GM06990 (cell line): ENCODE data around the gene NGEF.

ENCODE experiments used
- DNase-seq: peaks from one replicate; pipeline ENCODE4 v3.0.0-alpha.2; 2011; ENCODE audit not compliant: insufficient read length; ENCODE audit errors: extremely low read depth
- H3K27me3 ChIP-seq: replicated peaks from 2 replicates; pipeline ENCODE4 v1.6.0; 2011; ENCODE audit warnings: low read length; ENCODE audit not compliant: control insufficient read depth, insufficient read depth
- H3K36me3 ChIP-seq: 2 replicates; pipeline ENCODE4 v1.5.1; 2011; ENCODE audit warnings: low read length; ENCODE audit not compliant: control insufficient read depth, insufficient read depth
- H3K4me3 ChIP-seq: replicated peaks from 2 replicates; pipeline ENCODE4 v1.5.1; 2011; ENCODE audit warnings: low read depth, mild to moderate bottlenecking, control low read depth, low read length
- TF ChIP-seq, protein P1 (sequence below): IDR thresholded peaks from 2 replicates; pipeline ENCODE4 v1.5.1; 2011; ENCODE audit warnings: low read length, control low read depth, mild to moderate bottlenecking, inconsistent platforms; ENCODE audit not compliant: insufficient read depth, poor library complexity, severe bottlenecking

The NGEF gene

DNA sequence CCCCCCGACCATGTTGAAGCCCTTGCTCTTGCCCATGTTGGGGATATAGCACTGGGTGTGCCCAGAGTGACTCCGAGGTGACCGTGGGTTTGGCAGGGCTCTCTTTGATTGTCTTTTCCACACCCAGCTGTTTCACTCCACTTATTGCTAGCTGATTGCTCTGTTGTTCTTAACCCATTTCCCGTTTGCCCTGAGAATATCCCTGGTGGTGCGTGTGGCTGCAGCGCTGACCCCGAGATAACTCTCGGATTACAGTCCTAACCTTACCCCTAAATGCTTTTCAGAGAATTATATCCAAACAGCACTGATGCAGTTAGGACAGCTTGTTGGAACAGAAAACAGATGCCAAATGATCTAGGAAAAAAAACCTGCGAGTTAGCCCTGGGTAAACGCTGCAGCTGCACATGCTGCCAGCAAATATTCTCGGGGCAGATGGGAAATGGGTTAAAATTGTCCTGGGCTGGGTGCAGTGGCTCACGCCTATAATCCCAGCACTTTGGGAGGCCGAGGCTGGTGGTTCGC is 177.3 kb downstream of the NGEF start:
- no peak overlapping the region for H3K4me3 ChIP-seq
- peaks cover 20% of the 10 kb centered on the region for H3K36me3 ChIP-seq
- TF ChIP-seq, protein P1, sequence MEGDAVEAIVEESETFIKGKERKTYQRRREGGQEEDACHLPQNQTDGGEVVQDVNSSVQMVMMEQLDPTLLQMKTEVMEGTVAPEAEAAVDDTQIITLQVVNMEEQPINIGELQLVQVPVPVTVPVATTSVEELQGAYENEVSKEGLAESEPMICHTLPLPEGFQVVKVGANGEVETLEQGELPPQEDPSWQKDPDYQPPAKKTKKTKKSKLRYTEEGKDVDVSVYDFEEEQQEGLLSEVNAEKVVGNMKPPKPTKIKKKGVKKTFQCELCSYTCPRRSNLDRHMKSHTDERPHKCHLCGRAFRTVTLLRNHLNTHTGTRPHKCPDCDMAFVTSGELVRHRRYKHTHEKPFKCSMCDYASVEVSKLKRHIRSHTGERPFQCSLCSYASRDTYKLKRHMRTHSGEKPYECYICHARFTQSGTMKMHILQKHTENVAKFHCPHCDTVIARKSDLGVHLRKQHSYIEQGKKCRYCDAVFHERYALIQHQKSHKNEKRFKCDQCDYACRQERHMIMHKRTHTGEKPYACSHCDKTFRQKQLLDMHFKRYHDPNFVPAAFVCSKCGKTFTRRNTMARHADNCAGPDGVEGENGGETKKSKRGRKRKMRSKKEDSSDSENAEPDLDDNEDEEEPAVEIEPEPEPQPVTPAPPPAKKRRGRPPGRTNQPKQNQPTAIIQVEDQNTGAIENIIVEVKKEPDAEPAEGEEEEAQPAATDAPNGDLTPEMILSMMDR = no peak
- no peak for DNase-seq
- H3K27me3 ChIP-seq = no peaks in the 10 kb centered on the region

DNA sequence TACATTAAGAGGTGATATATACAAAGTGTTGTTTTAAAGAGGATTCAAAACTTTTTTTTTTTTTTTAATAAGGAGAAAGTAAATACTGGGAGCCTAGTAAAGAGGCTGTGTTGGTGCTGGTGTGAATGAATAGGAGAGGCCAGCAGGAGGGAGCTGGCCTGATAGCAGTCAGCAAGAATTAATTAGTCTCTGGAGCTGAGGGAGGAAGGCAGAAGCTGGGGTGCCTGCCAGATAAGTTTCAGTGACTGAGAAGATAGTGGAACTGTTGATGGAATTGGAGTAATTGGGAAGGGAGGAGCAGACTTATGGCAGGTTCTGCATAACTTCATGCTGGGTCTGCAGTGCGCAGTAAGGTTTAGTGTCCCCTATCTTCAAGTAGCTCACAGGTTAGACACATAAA is 179.2 kb downstream of the NGEF start:
- no peaks in the 10 kb centered on the region for H3K27me3 ChIP-seq
- no peak overlapping the region for H3K4me3 ChIP-seq
- no peak for DNase-seq
- H3K36me3 ChIP-seq = peaks cover 20% of the 10 kb centered on the region
- TF ChIP-seq, protein P1 = no peak

DNA sequence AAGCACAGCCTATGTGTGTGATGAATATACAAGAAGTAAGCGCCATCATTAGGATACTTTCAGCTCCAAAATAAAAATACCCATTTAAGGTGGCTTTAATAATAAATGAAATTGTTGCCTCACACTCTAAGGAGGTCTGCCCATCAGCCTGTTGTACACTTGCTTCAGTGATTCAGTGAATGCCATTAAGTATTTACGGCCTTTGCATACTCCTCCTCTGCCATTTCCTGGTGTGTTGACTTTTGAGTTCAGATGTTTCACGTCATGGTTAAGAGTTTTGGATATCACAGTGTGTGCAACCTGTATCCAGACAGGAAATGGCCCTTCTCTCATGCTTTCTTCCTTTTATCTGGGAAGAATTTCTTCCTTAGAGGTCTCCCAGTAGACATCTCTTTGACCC is 181.6 kb downstream of the NGEF start:
- Histone ChIP-seq H3K4me3 (no peak overlapping the region), H3K36me3 (peaks cover 16% of the 10 kb centered on the region), H3K27me3 (no peaks in the 10 kb centered on the region)
- TF ChIP-seq, protein P1 = no peak
- no peak for DNase-seq

DNA sequence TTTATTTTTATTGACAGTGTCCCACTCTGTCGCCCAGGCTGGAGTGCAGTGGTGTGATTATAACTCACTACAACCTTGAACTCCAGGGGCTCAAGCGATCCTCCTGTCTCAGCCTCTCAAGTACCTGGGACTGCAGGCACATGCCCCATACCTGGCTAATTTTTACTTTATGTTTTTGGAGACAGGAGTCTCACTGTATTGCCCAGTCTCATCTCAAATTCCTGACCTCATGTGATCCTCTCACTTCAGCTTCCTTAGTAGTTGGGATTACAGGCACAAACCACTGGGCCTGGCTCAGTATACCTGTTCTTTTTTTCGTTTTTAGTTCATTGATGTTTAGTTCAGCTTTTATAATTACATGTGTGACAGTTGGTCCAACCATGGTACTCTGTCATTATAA is 183.1 kb downstream of the NGEF start:
- DNase-seq = no peak
- Histone ChIP-seq H3K27me3 (no peaks in the 10 kb centered on the region), H3K36me3 (peaks cover 13% of the 10 kb centered on the region), H3K4me3 (no peak overlapping the region)
- TF ChIP-seq, protein P1 = no peak
